Measurements from ENCODE around the gene VWA5B2. TPM values are rescaled to one million over a fixed set of nuclear protein-coding genes. Genes with fewer than 3 reads are reported as not detected.
A peak's percentile ranks its signal among the peaks of the same experiment; 100 is the strongest.

The VWA5B2 gene
- total and polyA plus RNA-seq, 9 of the 15 experiments (the other 6 are each of a cell fraction or from before 2014, with no cell fraction given) = 0.04 TPM; not detected in 8

DNA sequence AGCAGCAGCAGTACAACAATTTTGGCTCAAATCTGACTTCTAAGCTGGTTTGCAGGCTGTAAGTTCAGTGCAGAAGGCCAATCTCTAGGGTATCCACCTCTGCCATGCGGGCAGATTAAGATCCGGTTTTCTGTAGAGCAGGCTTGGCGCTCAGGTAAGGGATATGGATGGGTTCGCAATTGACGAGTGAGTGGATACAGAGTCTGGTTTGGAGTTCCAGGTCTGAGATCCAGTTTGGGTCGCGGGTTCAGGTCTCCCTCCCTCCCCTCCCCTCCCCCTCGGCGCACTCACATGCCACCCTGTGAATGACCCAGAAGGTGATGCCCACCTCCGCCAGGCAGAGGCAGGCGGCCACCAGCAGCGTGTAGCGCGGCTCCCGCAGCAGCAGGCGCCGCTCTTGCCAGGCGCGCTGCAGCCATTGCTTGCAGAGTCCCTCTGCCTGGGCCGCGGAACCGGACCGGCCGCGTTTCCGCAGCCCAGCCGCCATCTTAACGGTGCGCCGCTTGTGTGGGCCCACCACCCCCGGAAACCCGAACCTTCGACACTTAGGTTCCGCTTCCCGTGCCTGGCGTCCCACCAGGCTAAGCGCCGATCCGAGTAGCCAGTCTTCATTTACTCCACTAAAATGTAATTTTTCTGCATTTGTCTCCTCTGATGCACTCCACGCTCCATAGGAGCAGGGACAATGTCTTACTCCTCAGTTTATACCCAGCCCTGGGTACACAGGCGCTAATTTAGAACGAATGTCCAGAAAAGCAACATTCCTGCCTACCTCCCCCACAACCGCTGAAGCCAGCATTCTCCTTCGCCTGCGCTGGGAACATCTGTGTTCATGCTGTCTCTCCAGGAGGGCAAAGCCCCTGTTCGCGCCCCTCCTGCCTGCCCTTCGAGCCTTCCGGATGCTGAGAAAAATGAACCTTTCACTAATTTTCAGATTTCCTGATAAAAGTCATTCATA is 19.3 kb downstream of the VWA5B2 start, which contains the start of gene ALG3 (continued):
- no peak for TF ChIP-seq ZNF175 (CRISPR knock-in tag; IDR thresholded peaks at IDR 0.05; ENCODE audit: low read depth)
- TF ChIP-seq, protein P1, sequence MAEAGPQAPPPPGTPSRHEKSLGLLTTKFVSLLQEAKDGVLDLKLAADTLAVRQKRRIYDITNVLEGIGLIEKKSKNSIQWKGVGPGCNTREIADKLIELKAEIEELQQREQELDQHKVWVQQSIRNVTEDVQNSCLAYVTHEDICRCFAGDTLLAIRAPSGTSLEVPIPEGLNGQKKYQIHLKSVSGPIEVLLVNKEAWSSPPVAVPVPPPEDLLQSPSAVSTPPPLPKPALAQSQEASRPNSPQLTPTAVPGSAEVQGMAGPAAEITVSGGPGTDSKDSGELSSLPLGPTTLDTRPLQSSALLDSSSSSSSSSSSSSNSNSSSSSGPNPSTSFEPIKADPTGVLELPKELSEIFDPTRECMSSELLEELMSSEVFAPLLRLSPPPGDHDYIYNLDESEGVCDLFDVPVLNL (CRISPR knock-in tag; IDR thresholded peaks at IDR 0.05; ENCODE audit: low read depth) = 0 out of 2 replicates have a peak, but pooled peaks have one; percentile 14
- no peak for TF ChIP-seq ZNF785 (CRISPR knock-in tag; IDR thresholded peaks at IDR 0.05)
- no peak for TF ChIP-seq ZBTB8A (IDR thresholded peaks at IDR 0.05; ENCODE audit: partially characterized antibody)
- TF ChIP-seq RAD21 (CRISPR knock-in tag; conservative IDR thresholded peaks at IDR 0.05 in 1 of 2, IDR thresholded peaks at IDR 0.05 in 1 of 2) = no peak
- no peak for TF ChIP-seq PHB (CRISPR knock-in tag; IDR thresholded peaks at IDR 0.05)
- TF ChIP-seq, protein P2, sequence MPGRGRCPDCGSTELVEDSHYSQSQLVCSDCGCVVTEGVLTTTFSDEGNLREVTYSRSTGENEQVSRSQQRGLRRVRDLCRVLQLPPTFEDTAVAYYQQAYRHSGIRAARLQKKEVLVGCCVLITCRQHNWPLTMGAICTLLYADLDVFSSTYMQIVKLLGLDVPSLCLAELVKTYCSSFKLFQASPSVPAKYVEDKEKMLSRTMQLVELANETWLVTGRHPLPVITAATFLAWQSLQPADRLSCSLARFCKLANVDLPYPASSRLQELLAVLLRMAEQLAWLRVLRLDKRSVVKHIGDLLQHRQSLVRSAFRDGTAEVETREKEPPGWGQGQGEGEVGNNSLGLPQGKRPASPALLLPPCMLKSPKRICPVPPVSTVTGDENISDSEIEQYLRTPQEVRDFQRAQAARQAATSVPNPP (IDR thresholded peaks at IDR 0.05; ENCODE audit: borderline replicate concordance, insufficient read depth, insufficient read length) = no peak
- no peak for TF ChIP-seq SMAD2 (IDR thresholded peaks at IDR 0.05; ENCODE audit: low read depth, low read length)
- TF ChIP-seq HCFC1 (IDR thresholded peaks at IDR 0.05; ENCODE audit: low read depth, low read length) = peak; percentile 81
- peak; percentile 98 for TF ChIP-seq TAF9B (IDR thresholded peaks at IDR 0.05; ENCODE audit: partially characterized antibody)
- TF ChIP-seq MTF1 (CRISPR knock-in tag; IDR thresholded peaks at IDR 0.05; ENCODE audit: borderline replicate concordance) = no peak
- TF ChIP-seq PYGO2 (tag; IDR thresholded peaks at IDR 0.05) = 0 out of 2 replicates have a peak, but pooled peaks have one; percentile 16
- TF ChIP-seq HMG20B (CRISPR knock-in tag; IDR thresholded peaks at IDR 0.05) = no peak
- TF ChIP-seq, protein P3, sequence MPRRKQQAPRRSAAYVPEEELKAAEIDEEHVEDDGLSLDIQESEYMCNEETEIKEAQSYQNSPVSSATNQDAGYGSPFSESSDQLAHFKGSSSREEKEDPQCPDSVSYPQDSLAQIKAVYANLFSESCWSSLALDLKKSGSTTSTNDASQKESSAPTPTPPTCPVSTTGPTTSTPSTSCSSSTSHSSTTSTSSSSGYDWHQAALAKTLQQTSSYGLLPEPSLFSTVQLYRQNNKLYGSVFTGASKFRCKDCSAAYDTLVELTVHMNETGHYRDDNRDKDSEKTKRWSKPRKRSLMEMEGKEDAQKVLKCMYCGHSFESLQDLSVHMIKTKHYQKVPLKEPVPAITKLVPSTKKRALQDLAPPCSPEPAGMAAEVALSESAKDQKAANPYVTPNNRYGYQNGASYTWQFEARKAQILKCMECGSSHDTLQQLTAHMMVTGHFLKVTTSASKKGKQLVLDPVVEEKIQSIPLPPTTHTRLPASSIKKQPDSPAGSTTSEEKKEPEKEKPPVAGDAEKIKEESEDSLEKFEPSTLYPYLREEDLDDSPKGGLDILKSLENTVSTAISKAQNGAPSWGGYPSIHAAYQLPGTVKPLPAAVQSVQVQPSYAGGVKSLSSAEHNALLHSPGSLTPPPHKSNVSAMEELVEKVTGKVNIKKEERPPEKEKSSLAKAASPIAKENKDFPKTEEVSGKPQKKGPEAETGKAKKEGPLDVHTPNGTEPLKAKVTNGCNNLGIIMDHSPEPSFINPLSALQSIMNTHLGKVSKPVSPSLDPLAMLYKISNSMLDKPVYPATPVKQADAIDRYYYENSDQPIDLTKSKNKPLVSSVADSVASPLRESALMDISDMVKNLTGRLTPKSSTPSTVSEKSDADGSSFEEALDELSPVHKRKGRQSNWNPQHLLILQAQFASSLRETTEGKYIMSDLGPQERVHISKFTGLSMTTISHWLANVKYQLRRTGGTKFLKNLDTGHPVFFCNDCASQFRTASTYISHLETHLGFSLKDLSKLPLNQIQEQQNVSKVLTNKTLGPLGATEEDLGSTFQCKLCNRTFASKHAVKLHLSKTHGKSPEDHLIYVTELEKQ (CRISPR knock-in tag; IDR thresholded peaks at IDR 0.05) = no peak

All from K562 (cell line).